GM23338 (cell line): Measurements from ENCODE around the gene TRIO. TPM values are rescaled to one million over a fixed set of nuclear protein-coding genes. Genes with fewer than 3 reads are reported as not detected.

Experiments used
- ATAC-seq: fragments of 200-7000 bp; cut with Tn5 transposase; 3 replicates; pipeline ENCODE4 v1.9.1; 2020
- DNase-seq: peaks from one replicate; pipeline ENCODE4 v3.0.0-alpha.2; 2015; ENCODE audit warnings: low spot score
- H2AFZ ChIP-seq: fragments of 200-600 bp; sonication (generic); 2 replicates; pipeline ENCODE4 v1.8.0; 2016; ENCODE audit warnings: antibody characterized with exemption, mild to moderate bottlenecking, moderate library complexity
- H3F3A ChIP-seq: fragments of 200-600 bp; sonication (generic); replicated peaks from 2 replicates; pipeline ENCODE4 v1.8.0; 2017; ENCODE audit warnings: antibody characterized with exemption, mixed run types, low read depth
- H3K27ac ChIP-seq: fragments of 200-600 bp; sonication (generic); 2 replicates; pipeline ENCODE4 v1.6.1; 2016; ENCODE audit warnings: low read depth
- H3K27me3 ChIP-seq: fragments of 200-600 bp; sonication (generic); 2 replicates; pipeline ENCODE4 v1.8.0; 2016; ENCODE audit warnings: mild to moderate bottlenecking, mixed run types, moderate library complexity; ENCODE audit not compliant: insufficient read depth
- H3K36me3 ChIP-seq: fragments of 200-600 bp; sonication (generic); 2 replicates; pipeline ENCODE4 v1.8.0; 2016; ENCODE audit warnings: mild to moderate bottlenecking; ENCODE audit not compliant: insufficient read depth
- H3K4me1 ChIP-seq: fragments of 200-600 bp; sonication (generic); 2 replicates; pipeline ENCODE4 v1.8.0; 2016; ENCODE audit warnings: mild to moderate bottlenecking, moderate library complexity; ENCODE audit not compliant: insufficient read depth
- H3K4me2 ChIP-seq: fragments of 200-600 bp; sonication (generic); 2 replicates; pipeline ENCODE4 v1.7.1; 2017; ENCODE audit warnings: mixed run types
- H3K4me3 ChIP-seq: fragments of 200-600 bp; sonication (generic); 2 replicates; pipeline ENCODE4 v1.6.1; 2016; ENCODE audit warnings: mixed run types
- H3K79me2 ChIP-seq: fragments of 200-600 bp; sonication (generic); replicated peaks from 2 replicates; pipeline ENCODE4 v1.8.0; 2017; ENCODE audit warnings: mild to moderate bottlenecking; ENCODE audit not compliant: insufficient read depth
- H3K9me2 ChIP-seq: fragments of 200-600 bp; sonication (generic); 2 replicates; pipeline ENCODE4 v1.8.0; 2017; ENCODE audit not compliant: insufficient read depth
- H4K20me1 ChIP-seq: fragments of 200-600 bp; sonication (generic); replicated peaks from 2 replicates; pipeline ENCODE4 v1.8.0; 2017; ENCODE audit warnings: mild to moderate bottlenecking; ENCODE audit not compliant: insufficient read depth
- H3K27ac Mint-ChIP-seq: 2 replicates; pipeline ENCODE4 v1.8.0; 2020; ENCODE audit warnings: inconsistent platforms, mild to moderate bottlenecking, moderate library complexity, mixed read lengths
- H3K27me3 Mint-ChIP-seq: 3 replicates; pipeline ENCODE4 v1.8.0; 2022; ENCODE audit warnings: low read depth, mild to moderate bottlenecking, moderate library complexity, mixed read lengths, inconsistent platforms; ENCODE audit not compliant: insufficient read depth, poor library complexity
- H3K36me3 Mint-ChIP-seq: 3 replicates; pipeline ENCODE4 v1.8.0; 2021; ENCODE audit warnings: low read depth, mild to moderate bottlenecking, inconsistent platforms, moderate library complexity, mixed read lengths
- H3K4me1 Mint-ChIP-seq: 3 replicates; pipeline ENCODE4 v1.8.0; 2020; ENCODE audit warnings: mild to moderate bottlenecking, inconsistent platforms, mixed read lengths
- H3K4me3 Mint-ChIP-seq: 3 replicates; pipeline ENCODE4 v1.8.0; 2021; ENCODE audit warnings: moderate library complexity, mild to moderate bottlenecking, inconsistent platforms, mixed read lengths
- H3K9me3 Mint-ChIP-seq: 3 replicates; pipeline ENCODE4 v1.8.0; 2020; ENCODE audit warnings: moderate library complexity, mild to moderate bottlenecking, inconsistent platforms, mixed read lengths
- STAT1 ChIP-seq: IDR thresholded peaks from one replicate; pipeline ENCODE4 v1.6.1; 2016; ENCODE audit warnings: antibody characterized with exemption; ENCODE audit not compliant: unreplicated experiment
- polyA plus RNA-seq: library from polyadenylated mRNA; unstranded; fragments of >200 nt; fragmentation: Nextera tagmentation; extraction: Ambion mirVana; gene quantifications from 2 replicates; pipeline ENCODE4 v1.2.1, GENCODE V29; 2016
- total RNA-seq: library from RNA; depleted of rRNA; stranded (reverse); fragments of >200 nt; shearing (Covaris generic); gene quantifications from 2 replicates; pipeline ENCODE4 v1.2.3, GENCODE V29; 2014
- TF ChIP-seq, protein P1 (sequence below): fragments of 250-450 bp; sonication (Bioruptor Pico); IDR thresholded peaks from 2 replicates; pipeline ENCODE4 v1.5.0; 2020; ENCODE audit warnings: mild to moderate bottlenecking, moderate library complexity
- TF ChIP-seq, protein P2 (sequence below): IDR thresholded peaks from 2 replicates; pipeline ENCODE4 v1.6.1; 2016; ENCODE audit warnings: antibody characterized with exemption
- TF ChIP-seq, protein P3 (sequence below), 2 experiments: fragments of 200-600 bp in 1 of 2; sonication (generic) in 1 of 2; conservative IDR thresholded peaks; 2 replicates each; pipeline versions ENCODE4 v1.5.1 to v1.6.1; 2016 to 2017; ENCODE audit warnings: antibody characterized with exemption in 2 of 2, low read depth in 2 of 2, mild to moderate bottlenecking in 2 of 2, moderate library complexity in 1 of 2

The TRIO gene
- total and polyA plus RNA-seq, 2 experiments from 2014 or later, result 13.8 to 113 TPM

DNA sequence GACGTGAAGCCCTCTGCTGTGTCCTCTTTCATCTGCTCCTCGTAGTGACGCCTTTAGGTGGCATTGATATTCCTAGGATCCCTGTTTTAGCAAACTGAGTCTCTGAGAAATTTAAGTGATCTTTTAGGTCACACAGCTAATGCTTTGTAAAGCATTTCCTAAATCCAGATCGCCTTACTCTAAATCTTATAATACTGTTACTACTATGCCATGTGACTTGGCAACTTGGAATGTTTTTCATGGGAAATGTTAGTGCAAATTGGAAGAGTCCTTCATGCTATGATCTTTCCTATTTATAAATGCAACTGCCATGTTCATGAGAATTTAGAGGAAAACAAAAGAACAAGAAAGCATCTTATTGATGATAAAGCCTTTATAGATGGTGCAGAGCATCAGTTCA lies 212.2 kb downstream of the TRIO start (continued):
- TF ChIP-seq, protein P1, sequence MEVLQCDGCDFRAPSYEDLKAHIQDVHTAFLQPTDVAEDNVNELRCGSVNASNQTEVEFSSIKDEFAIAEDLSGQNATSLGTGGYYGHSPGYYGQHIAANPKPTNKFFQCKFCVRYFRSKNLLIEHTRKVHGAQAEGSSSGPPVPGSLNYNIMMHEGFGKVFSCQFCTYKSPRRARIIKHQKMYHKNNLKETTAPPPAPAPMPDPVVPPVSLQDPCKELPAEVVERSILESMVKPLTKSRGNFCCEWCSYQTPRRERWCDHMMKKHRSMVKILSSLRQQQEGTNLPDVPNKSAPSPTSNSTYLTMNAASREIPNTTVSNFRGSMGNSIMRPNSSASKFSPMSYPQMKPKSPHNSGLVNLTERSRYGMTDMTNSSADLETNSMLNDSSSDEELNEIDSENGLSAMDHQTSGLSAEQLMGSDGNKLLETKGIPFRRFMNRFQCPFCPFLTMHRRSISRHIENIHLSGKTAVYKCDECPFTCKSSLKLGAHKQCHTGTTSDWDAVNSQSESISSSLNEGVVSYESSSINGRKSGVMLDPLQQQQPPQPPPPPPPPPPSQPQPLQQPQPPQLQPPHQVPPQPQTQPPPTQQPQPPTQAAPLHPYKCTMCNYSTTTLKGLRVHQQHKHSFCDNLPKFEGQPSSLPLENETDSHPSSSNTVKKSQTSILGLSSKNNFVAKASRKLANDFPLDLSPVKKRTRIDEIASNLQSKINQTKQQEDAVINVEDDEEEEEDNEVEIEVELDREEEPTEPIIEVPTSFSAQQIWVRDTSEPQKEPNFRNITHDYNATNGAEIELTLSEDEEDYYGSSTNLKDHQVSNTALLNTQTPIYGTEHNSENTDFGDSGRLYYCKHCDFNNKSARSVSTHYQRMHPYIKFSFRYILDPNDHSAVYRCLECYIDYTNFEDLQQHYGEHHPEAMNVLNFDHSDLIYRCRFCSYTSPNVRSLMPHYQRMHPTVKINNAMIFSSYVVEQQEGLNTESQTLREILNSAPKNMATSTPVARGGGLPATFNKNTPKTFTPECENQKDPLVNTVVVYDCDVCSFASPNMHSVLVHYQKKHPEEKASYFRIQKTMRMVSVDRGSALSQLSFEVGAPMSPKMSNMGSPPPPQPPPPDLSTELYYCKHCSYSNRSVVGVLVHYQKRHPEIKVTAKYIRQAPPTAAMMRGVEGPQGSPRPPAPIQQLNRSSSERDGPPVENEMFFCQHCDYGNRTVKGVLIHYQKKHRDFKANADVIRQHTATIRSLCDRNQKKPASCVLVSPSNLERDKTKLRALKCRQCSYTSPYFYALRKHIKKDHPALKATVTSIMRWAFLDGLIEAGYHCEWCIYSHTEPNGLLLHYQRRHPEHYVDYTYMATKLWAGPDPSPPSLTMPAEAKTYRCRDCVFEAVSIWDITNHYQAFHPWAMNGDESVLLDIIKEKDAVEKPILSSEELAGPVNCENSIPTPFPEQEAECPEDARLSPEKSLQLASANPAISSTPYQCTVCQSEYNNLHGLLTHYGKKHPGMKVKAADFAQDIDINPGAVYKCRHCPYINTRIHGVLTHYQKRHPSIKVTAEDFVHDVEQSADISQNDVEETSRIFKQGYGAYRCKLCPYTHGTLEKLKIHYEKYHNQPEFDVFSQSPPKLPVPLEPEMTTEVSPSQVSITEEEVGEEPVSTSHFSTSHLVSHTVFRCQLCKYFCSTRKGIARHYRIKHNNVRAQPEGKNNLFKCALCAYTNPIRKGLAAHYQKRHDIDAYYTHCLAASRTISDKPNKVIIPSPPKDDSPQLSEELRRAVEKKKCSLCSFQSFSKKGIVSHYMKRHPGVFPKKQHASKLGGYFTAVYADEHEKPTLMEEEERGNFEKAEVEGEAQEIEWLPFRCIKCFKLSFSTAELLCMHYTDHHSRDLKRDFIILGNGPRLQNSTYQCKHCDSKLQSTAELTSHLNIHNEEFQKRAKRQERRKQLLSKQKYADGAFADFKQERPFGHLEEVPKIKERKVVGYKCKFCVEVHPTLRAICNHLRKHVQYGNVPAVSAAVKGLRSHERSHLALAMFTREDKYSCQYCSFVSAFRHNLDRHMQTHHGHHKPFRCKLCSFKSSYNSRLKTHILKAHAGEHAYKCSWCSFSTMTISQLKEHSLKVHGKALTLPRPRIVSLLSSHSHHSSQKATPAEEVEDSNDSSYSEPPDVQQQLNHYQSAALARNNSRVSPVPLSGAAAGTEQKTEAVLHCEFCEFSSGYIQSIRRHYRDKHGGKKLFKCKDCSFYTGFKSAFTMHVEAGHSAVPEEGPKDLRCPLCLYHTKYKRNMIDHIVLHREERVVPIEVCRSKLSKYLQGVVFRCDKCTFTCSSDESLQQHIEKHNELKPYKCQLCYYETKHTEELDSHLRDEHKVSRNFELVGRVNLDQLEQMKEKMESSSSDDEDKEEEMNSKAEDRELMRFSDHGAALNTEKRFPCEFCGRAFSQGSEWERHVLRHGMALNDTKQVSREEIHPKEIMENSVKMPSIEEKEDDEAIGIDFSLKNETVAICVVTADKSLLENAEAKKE (CRISPR knock-in tag), result no peak

DNA sequence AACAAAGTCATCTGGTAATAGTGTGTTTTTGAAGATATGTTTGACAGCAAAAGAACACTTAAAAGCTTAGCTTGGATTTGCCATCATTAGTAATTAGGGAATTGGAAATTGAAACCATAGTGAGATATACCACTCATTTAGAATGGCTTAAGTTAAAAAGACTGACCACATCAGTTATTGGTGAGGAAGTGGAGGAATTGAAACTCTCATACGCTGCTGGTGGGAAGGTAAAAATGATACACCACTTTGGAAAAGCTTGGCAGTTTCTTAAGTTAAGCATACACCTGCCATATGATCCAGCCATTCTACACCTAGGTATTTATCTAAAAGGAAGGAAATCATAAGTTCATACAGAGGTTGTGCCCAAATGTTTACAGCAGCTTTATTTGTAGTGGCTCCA lies 213.2 kb downstream of the TRIO start:
- Histone ChIP-seq H3K4me2 (peak overlapping the region; percentile 75; the same call in 1 of the 2 replicates), H3K4me1 (peaks cover 25% of the 10 kb centered on the region), H3F3A (no peaks in the 10 kb centered on the region), H3K27me3 (no peaks in the 10 kb centered on the region), H3K9me2 (no peaks in the 10 kb centered on the region), H4K20me1 (no peaks in the 10 kb centered on the region; the same call in 1 of the 2 replicates), H3K79me2 (peaks cover 22% of the 10 kb centered on the region), H3K4me3 (no peak overlapping the region), H3K27ac (no peak overlapping the region), H3K36me3 (no peaks in the 10 kb centered on the region; the same call in 1 of the 2 replicates), H2AFZ (no peak overlapping the region)
- H3K4me1 Mint-ChIP-seq, result peaks cover 41% of the 10 kb centered on the region
- no peak for ATAC-seq
- H3K9me3 Mint-ChIP-seq, result no peaks in the 10 kb centered on the region
- peaks cover 20% of the 10 kb centered on the region for H3K36me3 Mint-ChIP-seq
- H3K4me3 Mint-ChIP-seq, result no peak overlapping the region; the same call in 2 of the 3 replicates
- H3K27ac Mint-ChIP-seq, result no peak overlapping the region
- H3K27me3 Mint-ChIP-seq, result peaks cover 7% of the 10 kb centered on the region
- DNase-seq, result no peak
- TF ChIP-seq, protein P1 (CRISPR knock-in tag), result no peak
- TF ChIP-seq STAT1, result no peak
- TF ChIP-seq, protein P2, sequence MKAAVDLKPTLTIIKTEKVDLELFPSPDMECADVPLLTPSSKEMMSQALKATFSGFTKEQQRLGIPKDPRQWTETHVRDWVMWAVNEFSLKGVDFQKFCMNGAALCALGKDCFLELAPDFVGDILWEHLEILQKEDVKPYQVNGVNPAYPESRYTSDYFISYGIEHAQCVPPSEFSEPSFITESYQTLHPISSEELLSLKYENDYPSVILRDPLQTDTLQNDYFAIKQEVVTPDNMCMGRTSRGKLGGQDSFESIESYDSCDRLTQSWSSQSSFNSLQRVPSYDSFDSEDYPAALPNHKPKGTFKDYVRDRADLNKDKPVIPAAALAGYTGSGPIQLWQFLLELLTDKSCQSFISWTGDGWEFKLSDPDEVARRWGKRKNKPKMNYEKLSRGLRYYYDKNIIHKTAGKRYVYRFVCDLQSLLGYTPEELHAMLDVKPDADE, result no peak
- TF ChIP-seq, protein P3, sequence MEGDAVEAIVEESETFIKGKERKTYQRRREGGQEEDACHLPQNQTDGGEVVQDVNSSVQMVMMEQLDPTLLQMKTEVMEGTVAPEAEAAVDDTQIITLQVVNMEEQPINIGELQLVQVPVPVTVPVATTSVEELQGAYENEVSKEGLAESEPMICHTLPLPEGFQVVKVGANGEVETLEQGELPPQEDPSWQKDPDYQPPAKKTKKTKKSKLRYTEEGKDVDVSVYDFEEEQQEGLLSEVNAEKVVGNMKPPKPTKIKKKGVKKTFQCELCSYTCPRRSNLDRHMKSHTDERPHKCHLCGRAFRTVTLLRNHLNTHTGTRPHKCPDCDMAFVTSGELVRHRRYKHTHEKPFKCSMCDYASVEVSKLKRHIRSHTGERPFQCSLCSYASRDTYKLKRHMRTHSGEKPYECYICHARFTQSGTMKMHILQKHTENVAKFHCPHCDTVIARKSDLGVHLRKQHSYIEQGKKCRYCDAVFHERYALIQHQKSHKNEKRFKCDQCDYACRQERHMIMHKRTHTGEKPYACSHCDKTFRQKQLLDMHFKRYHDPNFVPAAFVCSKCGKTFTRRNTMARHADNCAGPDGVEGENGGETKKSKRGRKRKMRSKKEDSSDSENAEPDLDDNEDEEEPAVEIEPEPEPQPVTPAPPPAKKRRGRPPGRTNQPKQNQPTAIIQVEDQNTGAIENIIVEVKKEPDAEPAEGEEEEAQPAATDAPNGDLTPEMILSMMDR (conservative IDR thresholded peaks at IDR 0.05; ENCODE audit: low read depth in 2 of 2), result no peak
